Measurements from ENCODE around the gene PPT2.

DNA sequence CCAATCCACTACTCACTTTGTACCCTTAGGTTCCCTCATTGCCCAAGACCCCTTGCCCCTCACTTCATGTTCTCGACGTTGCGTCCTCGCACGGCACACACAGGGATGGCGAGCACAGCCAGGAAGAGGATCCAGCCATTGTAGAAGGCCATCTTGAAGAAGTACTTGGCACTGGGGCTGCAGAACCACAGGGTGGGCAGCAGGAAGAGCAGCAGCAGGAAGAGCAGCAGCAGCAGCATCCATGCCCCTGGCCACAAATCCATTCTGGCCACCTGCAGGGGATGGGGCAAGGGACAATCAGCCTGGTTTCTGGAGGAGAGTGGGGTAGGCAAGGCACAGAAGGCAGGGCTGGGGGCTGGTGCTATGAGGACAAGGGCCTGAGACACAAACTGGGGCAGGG is 17.3 kb downstream of the PPT2 start:
- TF ChIP-seq POLR2A (IDR thresholded peaks at IDR 0.05; ENCODE audit: low read depth, low read length) (no peak), POLR2AphosphoS5 (IDR thresholded peaks at IDR 0.05; ENCODE audit: low read depth, low read length) (no peak)

Data from GM12892 (cell line).